HG03095 (cell line): Measurements from ENCODE around the gene CSTPP1.

Experiments used
- ATAC-seq: cut with Tn5 transposase; IDR thresholded peaks from one replicate; pipeline ENCODE4 v1.9.1; 2021; ENCODE audit warnings: moderate library complexity; ENCODE audit not compliant: unreplicated experiment

The CSTPP1 gene

GRCh38 chr11:47176328-47177228 is 240.0 kb downstream of the CSTPP1 start, which contains the start of gene ARFGAP2:
TSS of gene ARFGAP2 (minus strand) at chr11:47176879. CDS start at chr11:47176853, 26 bp downstream.
- peak; percentile 84 for ATAC-seq

DNA sequence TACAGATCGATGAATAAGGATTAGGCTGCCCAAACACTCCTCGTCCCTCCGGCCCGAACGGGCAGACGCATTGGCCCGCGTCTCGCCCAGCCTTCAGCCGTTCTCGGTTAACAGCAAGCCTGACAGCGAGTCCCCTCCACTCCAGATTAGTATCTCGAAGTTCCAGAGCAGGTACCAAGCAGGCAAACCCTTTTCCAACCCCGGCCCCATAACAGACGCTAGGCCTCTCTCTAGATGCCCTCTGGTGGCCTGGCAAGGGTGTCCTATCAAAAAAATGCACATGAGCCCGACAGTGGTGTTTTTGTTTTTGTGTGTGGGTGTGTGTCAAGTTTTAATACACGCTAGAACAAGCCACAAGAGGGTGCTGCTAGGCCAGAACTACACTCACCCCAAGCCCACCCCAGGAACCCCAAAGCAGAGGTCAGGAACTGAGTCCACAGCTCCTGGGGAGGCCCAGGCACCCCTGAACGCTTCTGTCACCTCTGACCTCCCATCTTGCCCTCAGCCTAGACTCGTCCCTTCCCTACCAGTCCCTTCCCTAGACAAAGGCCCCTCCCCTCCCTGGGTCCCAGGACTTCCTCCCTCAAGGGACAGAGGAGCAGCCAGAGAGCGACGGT is 240.8 kb downstream of the CSTPP1 start:
- peak; percentile 45 for ATAC-seq

DNA sequence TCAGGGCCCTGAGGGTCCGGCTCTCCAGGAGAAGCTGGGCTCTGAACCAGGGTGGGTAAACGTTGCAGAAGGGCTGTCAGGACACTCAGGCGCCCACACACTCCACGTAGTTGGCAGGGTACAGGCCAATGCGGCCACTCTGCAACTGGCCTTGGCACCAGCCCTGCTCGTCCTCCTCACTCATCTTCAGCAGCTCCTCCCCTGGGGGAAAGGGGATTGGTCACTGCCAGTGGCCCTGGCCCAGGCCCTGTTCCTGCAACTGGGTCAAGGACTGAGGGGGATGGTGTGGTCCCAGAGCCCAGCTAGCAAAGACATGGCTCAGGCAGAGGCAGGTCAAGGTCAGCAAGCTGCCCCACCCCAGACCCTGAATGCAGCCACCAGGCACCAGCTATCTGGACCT is 241.3 kb downstream of the CSTPP1 start:
- no peak for ATAC-seq

DNA sequence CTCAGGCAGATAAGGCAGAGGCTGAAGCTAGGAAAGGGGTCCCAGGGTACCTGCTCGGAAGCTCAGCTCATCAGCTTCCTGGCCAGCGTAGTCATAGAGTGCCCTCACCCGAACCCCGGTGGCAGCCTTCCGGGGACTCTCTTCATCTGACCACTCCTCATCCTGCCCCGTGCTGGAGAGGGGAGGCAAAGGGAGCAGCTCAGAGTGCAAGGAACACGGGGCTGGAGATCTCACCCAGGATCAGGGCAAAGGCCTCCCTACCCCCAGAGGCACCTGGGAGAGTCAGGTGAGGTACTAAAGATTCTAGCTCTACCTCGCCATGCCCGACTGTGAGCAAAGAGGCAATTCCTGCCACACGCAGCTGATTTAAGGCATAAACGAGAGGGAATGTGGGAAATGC is 241.8 kb downstream of the CSTPP1 start:
- no peak for ATAC-seq

GRCh38 chr11:47178737-47179654 is 242.4 kb downstream of the CSTPP1 start:
- ATAC-seq, result no peak

- no peak for ATAC-seq
Observed at GRCh38 chr11:47179655-47179991, 243.1 kb downstream of the CSTPP1 start.

- no peak for ATAC-seq
Observed at GRCh38 chr11:47180006-47180787, 243.6 kb downstream of the CSTPP1 start.

DNA sequence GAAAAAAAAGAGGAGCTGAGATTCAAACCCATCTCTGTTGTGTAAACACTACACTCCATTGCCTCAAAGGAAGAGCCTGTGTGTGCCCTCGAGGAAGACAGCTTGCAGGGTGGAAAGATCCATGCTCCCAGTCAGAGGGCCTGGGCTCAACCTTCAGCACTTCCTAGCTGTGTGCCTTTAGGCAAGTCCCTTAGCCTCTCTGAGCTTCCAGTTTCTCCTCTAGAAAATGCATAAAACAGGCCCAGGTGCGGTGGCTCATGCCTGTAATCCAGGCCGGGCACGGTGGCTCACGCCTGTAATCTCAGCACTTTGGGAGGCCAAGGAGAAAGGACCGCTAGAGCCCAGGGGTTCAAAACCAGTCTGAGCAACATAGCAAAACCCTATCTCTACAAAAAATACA is 244.7 kb downstream of the CSTPP1 start:
- ATAC-seq, result no peak

DNA sequence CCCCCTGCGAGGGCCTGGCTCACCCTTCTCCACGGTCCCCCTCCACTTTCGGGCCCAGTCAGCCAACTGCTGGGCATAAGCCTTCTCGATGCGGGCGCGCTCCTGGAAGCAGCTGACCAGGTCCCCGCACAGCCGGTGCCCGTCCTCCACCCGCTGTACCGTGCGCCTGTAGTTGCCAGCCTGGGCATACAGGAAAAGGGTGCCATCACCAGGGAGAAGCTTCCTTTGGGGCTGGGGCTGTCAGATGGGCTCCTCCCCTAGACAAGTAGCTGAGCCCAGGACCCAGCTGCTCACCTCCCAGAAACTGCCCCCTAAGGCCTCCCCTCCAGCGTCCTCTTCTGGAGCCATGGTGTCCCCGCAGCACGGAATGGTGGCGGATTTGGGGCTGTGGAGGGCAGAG is 245.8 kb downstream of the CSTPP1 start:
- no peak for ATAC-seq

DNA sequence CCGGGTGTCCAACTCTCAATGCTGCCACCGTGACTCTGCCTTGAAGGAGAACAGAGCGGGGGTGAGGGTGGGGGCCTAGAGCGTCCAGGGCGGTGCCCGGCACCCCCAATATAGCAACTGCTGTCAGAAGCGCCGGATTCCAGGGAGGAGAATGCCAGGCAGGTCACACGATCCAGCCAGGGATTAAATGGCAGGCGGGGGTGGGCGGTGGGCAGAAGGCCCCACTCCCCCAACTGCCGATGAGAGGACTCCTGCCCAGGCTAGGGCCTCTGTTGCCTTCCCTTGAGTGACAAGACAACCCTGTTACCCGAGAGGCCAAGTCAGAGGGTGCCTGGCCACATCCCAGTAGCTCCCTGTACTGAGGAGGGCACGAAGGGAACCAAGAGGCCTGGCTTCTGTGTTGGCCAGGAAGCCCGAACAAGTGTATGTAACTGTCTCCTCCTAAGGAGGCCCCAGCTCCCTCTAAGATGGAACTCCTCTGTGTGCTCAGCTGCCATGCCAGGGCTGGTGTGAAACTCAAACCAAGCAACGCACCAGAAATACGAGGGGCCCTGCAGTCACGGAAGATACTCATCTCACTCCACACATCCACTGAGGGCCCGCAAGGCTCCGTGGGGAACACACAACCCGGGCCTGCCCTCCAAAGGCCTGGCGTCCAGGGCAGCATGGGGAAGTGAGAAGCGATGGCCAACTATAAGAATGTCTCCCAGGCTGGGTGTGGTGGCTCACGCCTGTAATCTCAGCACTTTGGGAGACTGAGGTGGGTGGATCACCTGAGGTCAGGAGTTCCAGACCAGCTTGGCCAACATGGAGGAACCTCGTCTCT is 246.7 kb downstream of the CSTPP1 start:
- no peak for ATAC-seq

GRCh38 chr11:47183969-47184368 is 247.4 kb downstream of the CSTPP1 start:
- ATAC-seq, result no peak

DNA sequence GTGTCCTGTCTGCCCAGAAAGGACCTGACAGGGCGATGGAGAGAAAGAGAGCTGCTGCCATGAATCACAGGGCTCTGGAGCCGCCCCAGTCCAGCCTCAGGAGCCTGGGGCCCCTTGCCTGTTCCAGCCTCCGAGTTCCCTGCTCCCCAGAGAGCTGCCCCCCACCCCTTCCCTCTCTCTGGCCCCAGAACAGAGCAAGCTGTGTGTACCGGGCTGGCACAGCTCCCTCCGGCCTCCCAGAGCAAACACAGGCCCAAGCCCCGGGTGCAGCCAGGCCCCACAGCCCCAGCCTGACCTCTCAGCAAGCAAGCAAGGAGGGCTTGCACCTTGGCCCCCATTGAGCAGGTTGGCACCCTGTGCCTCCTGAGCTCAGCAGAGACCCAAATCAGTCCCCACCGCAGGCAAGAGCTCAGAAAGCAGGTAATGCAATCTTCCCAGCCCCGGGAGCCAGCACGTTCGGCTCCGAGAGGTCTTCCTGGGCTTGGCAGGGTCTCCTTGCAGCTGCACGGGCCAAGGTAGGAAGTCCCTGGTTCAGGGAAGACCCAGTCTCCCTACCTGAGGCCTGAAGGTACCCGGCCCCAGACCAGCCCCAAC is 248.2 kb downstream of the CSTPP1 start:
- no peak for ATAC-seq

- no peak for ATAC-seq
Observed at GRCh38 chr11:47185305-47186075, 248.9 kb downstream of the CSTPP1 start.

- no peak for ATAC-seq
Observed at GRCh38 chr11:47186076-47186699, 249.6 kb downstream of the CSTPP1 start, which contains the start of gene PACSIN3. TSS of gene PACSIN3 (minus strand) at chr11:47186434. CDS start at chr11:47182727, 3,707 bp downstream.

DNA sequence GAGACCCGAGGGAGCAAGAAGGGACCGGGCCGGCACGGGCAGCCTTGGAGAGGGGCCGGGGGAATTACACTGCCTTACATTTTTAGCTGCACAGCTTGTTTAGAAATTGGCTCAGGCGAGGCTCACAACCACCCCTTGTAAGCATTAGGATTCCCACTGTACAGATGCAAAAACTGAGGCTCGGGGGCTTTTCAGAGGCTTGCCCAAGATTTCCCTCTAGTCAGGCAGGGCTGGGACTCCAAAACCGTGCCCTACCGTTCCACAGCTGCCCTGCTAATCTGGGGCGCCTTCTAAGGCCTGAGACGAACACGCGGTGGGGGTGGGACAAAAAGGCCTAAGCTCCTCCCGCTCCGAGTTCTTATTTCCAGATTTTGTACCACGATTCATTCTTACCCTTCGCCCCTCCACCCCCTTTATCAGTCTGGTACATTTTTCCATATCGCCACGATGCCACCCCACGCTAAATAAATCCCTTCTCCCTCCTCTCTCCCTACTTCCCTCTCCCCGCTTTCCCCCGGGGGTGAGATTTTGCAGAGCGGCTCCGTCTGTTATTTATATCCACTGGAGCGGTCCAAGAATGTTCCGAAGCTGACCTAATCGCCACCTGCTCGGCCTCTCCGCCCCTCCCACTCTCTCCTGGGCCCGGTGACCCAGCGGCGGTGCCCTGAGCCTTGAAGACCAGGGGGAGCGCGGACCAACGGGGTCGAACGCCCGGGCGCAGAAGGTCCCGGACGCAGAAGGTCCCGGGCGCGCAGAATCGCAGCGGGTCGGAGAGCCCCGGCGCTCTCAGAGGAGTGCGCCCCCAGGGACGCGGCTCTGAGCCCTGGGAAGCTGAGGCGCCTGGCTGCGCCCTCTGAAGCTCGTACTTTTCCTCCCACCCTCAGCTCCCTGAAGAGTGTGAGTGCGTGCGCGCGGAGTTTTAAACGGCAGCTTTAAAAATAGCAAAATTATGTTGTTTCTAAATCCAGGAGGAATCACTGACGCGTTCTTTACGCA is 250.4 kb downstream of the CSTPP1 start:
- no peak for ATAC-seq

- no peak for ATAC-seq
Observed at GRCh38 chr11:47187723-47188122, 251.2 kb downstream of the CSTPP1 start.

- ATAC-seq, result no peak
Observed at GRCh38 chr11:47188259-47188658, 251.7 kb downstream of the CSTPP1 start.
